ENCODE results near the gene ERN1. TPM values are rescaled to one million over a fixed set of nuclear protein-coding genes. Genes with fewer than 3 reads are reported as not detected.
"Not testable (repeated sequence)": the region's sequence is repeated elsewhere in the genome, so short reads cannot be mapped to it uniquely, and the experiment has no call there.

The ERN1 gene
- total and polyA plus RNA-seq, 2 donors, result 9.1 to 10.0 TPM

- no peak for DNase-seq (ENCODE audit: extremely low spot score)
- 93% methylated on average over 6 of the region's 6 CpGs for WGBS
- Histone ChIP-seq H3K4me1 (ENCODE audit: insufficient read depth) (no peaks in the 10 kb centered on the region), H3K4me3 (ENCODE audit: low read depth, low read length) (no peak overlapping the region), H3K27ac (ENCODE audit: low read depth) (no peak overlapping the region), H3K36me3 (ENCODE audit: insufficient read depth) (no peaks in the 10 kb centered on the region)
Measured at GRCh38 chr17:64015447-64015846, 114.5 kb downstream of the ERN1 start.

GRCh38 chr17:64009571-64010402 is 120.2 kb downstream of the ERN1 start:
- Histone ChIP-seq H3K36me3 (ENCODE audit: insufficient read depth) (no peaks in the 10 kb centered on the region), H3K27ac (ENCODE audit: low read depth) (peak overlapping the region; percentile 65), H3K4me3 (ENCODE audit: low read depth, low read length) (no peak overlapping the region), H3K4me1 (ENCODE audit: insufficient read depth) (no peaks in the 10 kb centered on the region)
- DNase-seq (ENCODE audit: extremely low spot score), result no peak
- 62% methylated on average over 8 of the region's 8 CpGs for WGBS

- Histone ChIP-seq H3K4me1 (ENCODE audit: insufficient read depth) (no peaks in the 10 kb centered on the region), H3K27ac (ENCODE audit: low read depth) (no peak overlapping the region), H3K36me3 (ENCODE audit: insufficient read depth) (no peaks in the 10 kb centered on the region), H3K4me3 (ENCODE audit: low read depth, low read length) (no peak overlapping the region)
- DNase-seq (ENCODE audit: extremely low spot score), result no peak
- WGBS, result 66% methylated on average over 4 of the region's 4 CpGs
Measured at GRCh38 chr17:64008830-64009229, 121.1 kb downstream of the ERN1 start.

DNA sequence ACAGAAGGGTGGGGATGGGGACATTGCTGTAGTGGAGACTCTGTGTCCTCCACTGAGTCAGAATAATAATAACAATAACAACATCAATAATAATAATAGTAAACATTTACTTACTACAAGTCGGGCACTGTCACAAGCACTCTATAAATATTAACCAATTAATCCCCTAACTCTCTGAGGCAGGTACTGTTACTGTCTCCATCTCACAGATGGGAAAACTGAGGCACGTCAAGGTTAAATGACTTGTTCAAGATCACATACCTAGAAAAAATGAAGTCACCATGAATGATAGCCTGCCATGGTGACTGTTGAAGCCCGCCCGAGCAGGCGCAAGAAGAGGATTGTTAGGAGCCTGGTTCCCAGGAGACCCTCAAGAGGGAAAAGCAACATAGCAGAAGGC is 121.6 kb downstream of the ERN1 start:
- H3K36me3 ChIP-seq (ENCODE audit: insufficient read depth), result no peaks in the 10 kb centered on the region
- H3K4me1 ChIP-seq (ENCODE audit: insufficient read depth), result no peaks in the 10 kb centered on the region
- no peak overlapping the region for H3K27ac ChIP-seq (ENCODE audit: low read depth)
- 82% methylated on average over 5 of the region's 5 CpGs for WGBS
- no peak for DNase-seq (ENCODE audit: extremely low spot score)
- no peak overlapping the region for H3K4me3 ChIP-seq (ENCODE audit: low read depth, low read length)

DNA sequence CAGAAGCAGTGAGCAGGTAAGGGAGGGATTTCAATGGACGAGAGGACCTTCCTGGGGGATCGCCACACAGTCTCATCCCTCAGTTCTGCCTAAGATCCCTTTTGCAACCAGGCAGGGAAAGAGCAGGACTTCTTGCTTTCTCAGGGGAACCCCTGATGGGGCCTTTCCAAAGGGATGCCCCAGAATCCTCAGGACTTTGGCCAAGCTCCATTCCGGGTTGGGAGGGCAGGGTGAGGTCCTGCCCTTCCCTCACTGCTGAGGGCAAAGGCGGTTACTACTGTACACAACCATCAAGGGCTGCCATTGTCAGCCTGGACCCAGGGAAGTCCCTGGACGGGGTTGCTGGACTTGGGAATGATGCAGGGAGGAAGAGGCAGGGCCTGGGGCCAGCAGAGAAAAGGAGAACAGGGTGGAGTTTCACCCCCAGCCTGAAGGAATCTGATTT is 122.1 kb downstream of the ERN1 start:
- no peaks in the 10 kb centered on the region for H3K36me3 ChIP-seq (ENCODE audit: insufficient read depth)
- H3K4me3 ChIP-seq (ENCODE audit: low read depth, low read length), result no peak overlapping the region
- no peak overlapping the region for H3K27ac ChIP-seq (ENCODE audit: low read depth)
- no peak for DNase-seq (ENCODE audit: extremely low spot score)
- 64% methylated on average over 5 of the region's 5 CpGs for WGBS
- H3K4me1 ChIP-seq (ENCODE audit: insufficient read depth), result no peaks in the 10 kb centered on the region

- not testable (repeated sequence) for H3K27ac ChIP-seq (ENCODE audit: low read depth); H3K36me3 ChIP-seq (ENCODE audit: insufficient read depth); H3K4me1 ChIP-seq (ENCODE audit: insufficient read depth); H3K4me3 ChIP-seq (ENCODE audit: low read depth, low read length); DNase-seq (ENCODE audit: extremely low spot score)
- 91% methylated on average over 5 of the region's 5 CpGs for WGBS
Measured at GRCh38 chr17:64007089-64007837, 122.7 kb downstream of the ERN1 start.

DNA sequence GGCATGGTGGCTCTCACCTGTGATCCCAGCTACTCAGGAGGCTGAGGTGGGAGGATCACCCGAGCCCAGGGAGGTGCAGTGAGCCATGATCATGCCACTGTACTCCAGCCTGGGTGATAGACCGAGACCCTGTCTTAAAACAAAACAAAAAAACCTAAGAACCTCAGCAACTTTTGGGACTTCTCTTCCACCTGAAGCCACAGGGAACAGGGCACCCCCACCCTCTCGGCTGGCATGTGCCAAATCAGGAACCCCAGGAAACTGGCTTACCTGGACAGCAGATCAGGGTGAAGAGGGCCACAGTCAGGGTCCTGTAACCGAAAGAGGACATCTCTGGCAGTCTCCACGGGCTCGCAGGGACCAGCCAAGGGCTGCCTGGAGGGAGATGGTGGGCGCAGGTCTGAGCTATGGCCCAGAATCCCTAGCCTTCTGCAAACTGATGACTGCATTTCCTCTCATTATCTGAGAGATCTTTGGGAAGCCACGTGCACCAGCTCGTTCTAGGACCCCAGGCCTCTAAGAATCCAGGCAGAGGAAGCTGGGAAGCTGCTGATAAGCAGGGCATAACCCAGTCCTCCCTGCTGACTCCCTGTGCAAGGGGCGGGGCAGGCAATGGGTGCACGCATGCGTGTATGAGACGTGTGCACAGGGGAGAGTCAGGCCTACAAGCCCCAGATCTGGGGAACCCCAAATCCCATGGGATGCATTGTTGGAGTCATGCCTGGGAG is 123.4 kb downstream of the ERN1 start:
- H3K36me3 ChIP-seq (ENCODE audit: insufficient read depth), result no peaks in the 10 kb centered on the region
- WGBS, result 68% methylated on average over 13 of the region's 13 CpGs
- no peak overlapping the region for H3K4me3 ChIP-seq (ENCODE audit: low read depth, low read length)
- no peak overlapping the region for H3K27ac ChIP-seq (ENCODE audit: low read depth)
- H3K4me1 ChIP-seq (ENCODE audit: insufficient read depth), result no peaks in the 10 kb centered on the region
- DNase-seq (ENCODE audit: extremely low spot score), result no peak

DNA sequence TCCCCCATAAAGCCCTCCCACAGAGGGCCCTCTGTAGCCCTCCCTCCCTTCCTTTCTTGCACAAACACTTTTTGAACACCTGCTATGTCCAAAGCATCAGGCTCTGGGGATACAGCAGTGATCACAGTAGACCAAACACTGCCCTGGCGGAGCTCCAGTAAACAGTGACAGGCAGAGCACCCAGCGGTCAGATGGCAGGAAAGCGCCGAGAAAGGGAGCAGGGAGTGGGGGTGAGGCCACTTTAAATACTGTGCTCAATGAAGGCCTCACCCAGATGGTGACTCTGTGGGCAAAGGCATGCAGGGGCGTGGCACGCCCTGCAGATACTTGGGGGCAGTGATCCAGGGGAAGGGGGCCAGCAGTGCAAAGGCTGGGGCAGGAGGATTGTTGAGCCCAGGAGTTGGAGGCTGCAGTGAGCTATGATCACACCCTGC is 124.2 kb downstream of the ERN1 start:
- Histone ChIP-seq H3K4me3 (ENCODE audit: low read depth, low read length) (no peak overlapping the region), H3K27ac (ENCODE audit: low read depth) (no peak overlapping the region), H3K36me3 (ENCODE audit: insufficient read depth) (no peaks in the 10 kb centered on the region), H3K4me1 (ENCODE audit: insufficient read depth) (no peaks in the 10 kb centered on the region)
- no peak for DNase-seq (ENCODE audit: extremely low spot score)
- 48% methylated on average over 6 of the region's 6 CpGs for WGBS

DNA sequence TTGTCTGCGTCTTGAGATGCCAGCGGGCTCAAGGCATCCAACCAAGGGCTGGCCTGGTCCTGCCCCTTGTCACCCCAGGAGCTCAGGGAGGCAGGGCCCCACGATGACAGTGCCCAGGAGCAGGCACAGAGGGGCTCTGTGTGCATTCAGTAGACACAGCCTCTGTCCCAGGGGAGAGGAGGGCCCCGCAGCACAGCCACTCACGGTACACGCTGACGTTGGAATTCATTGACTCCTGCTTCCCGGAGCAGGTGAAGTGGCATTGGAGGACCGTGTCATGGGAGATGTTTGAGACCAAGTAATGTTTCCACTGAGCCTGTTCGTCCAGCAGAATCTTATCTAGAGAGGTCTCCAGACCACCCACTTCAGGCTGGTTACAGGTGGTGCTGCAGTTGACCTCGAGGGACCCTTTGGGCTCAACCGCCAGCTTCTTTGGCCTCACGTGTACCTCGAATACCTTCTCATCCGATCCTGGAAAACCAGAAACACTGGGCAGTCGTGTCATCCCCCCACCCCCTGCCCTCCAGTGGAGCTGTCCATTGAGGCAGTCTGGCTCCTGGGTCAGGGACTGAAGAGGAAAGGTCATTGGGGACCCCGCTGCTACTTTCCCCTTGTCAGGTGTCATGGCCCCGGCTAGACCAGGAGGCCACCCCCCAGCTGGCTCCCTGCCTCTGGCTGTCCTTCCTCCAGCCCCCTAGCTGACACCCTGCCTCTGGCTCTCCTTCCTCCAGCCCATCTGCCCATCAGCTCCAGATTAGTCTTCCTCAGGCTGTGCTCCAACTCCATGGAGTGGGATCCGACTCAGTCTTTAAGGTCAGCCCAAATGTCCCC is 124.8 kb downstream of the ERN1 start:
- DNase-seq (ENCODE audit: extremely low spot score), result no peak
- Histone ChIP-seq H3K4me1 (ENCODE audit: insufficient read depth) (no peaks in the 10 kb centered on the region), H3K4me3 (ENCODE audit: low read depth, low read length) (no peak overlapping the region), H3K27ac (ENCODE audit: low read depth) (no peak overlapping the region), H3K36me3 (ENCODE audit: insufficient read depth) (no peaks in the 10 kb centered on the region)
- WGBS, result 76% methylated on average over 19 of the region's 19 CpGs

GRCh38 chr17:64004218-64004770 is 125.7 kb downstream of the ERN1 start:
- Histone ChIP-seq H3K36me3 (ENCODE audit: insufficient read depth) (no peaks in the 10 kb centered on the region), H3K4me3 (ENCODE audit: low read depth, low read length) (no peak overlapping the region), H3K4me1 (ENCODE audit: insufficient read depth) (no peaks in the 10 kb centered on the region), H3K27ac (ENCODE audit: low read depth) (no peak overlapping the region)
- WGBS, result 92% methylated on average over 7 of the region's 7 CpGs
- DNase-seq (ENCODE audit: extremely low spot score), result no peak

GRCh38 chr17:64003526-64004121 is 126.3 kb downstream of the ERN1 start:
- H3K36me3 ChIP-seq (ENCODE audit: insufficient read depth), result no peaks in the 10 kb centered on the region
- H3K27ac ChIP-seq (ENCODE audit: low read depth), result no peak overlapping the region
- 89% methylated on average over 13 of the region's 13 CpGs for WGBS
- no peak for DNase-seq (ENCODE audit: extremely low spot score)
- no peak overlapping the region for H3K4me3 ChIP-seq (ENCODE audit: low read depth, low read length)
- no peaks in the 10 kb centered on the region for H3K4me1 ChIP-seq (ENCODE audit: insufficient read depth)

GRCh38 chr17:64002658-64003525 is 127.1 kb downstream of the ERN1 start:
- no peak overlapping the region for H3K27ac ChIP-seq (ENCODE audit: low read depth)
- no peak overlapping the region for H3K4me3 ChIP-seq (ENCODE audit: low read depth, low read length)
- no peaks in the 10 kb centered on the region for H3K4me1 ChIP-seq (ENCODE audit: insufficient read depth)
- DNase-seq (ENCODE audit: extremely low spot score), result no peak
- WGBS, result 88% methylated on average over 22 of the region's 22 CpGs
- no peaks in the 10 kb centered on the region for H3K36me3 ChIP-seq (ENCODE audit: insufficient read depth)
